ENCODE measurements around the gene TMEM14C. TPM values are rescaled to one million over a fixed set of nuclear protein-coding genes. Genes with fewer than 3 reads are reported as not detected.

The TMEM14C gene
- total RNA-seq, 1 experiment from 2014 or later: 84.7 TPM

- ATAC-seq (no peak), DNase-seq (ENCODE audit: low read depth, low spot score) (no peak)
- ChIA-PET POLR2A (interaction anchor here (0.8 kb wide), 1 partner anchor 19 kb away, joined by 3 read pairs; the partner anchor contains the start of gene TMEM14C), CTCF (no interaction called here), RAD21 (ENCODE audit: low non-redundant PET in 1 of 2, low total read pairs in 2 of 2, uncharacterized antibody in 2 of 2, unreplicated experiment in 2 of 2) (no interaction called here)
- Histone ChIP-seq H3K27ac (ENCODE audit: low read depth, low read length) (no peak overlapping the region), H3K9me3 (ENCODE audit: control insufficient read depth in 1 of 2, insufficient read depth in 1 of 2, low read depth in 1 of 2, low read length in 2 of 2) (no peaks in the 10 kb centered on the region), H3K4me3 (replicated peaks in 1 of 2; ENCODE audit: low read depth in 1 of 2, low read length in 2 of 2) (no peak overlapping the region), H4K20me1 (ENCODE audit: insufficient read depth) (no peaks in the 10 kb centered on the region), H3K9ac (ENCODE audit: low read length) (no peak overlapping the region), H3K4me1 (ENCODE audit: control insufficient read depth in 1 of 2, insufficient read depth in 2 of 2, low read length in 2 of 2) (peaks cover 0 to 7% of the 10 kb centered on the region in 2 experiments; a peak in 2 of 4 replicates), H3K4me2 (ENCODE audit: low read length) (no peak overlapping the region), H3K36me3 (ENCODE audit: control insufficient read depth in 1 of 2, insufficient read depth in 2 of 2, low read length in 2 of 2) (no peaks in the 10 kb centered on the region), H3K79me2 (ENCODE audit: insufficient read depth, low read length) (no peaks in the 10 kb centered on the region), H3K9me2 (ENCODE audit: insufficient read depth) (no peaks in the 10 kb centered on the region), H2AFZ (ENCODE audit: low read depth, low read length, poor library complexity, severe bottlenecking) (no peak overlapping the region), H3K27me3 (ENCODE audit: insufficient read depth, low read length) (no peaks in the 10 kb centered on the region)
- no peak for TF ChIP-seq RAD21 (IDR thresholded peaks at IDR 0.05; ENCODE audit: low read depth)
- no peak for TF ChIP-seq EGR1 (IDR thresholded peaks at IDR 0.05; ENCODE audit: low read depth)
- TF ChIP-seq CTCF (IDR thresholded peaks at IDR 0.05 in 2 of 3, conservative IDR thresholded peaks at IDR 0.05 in 1 of 3; ENCODE audit: borderline replicate concordance in 1 of 3, insufficient read depth in 1 of 3, low read depth in 2 of 3, low read length in 2 of 3): no peak
- no peak for TF ChIP-seq TCF7L2 (IDR thresholded peaks at IDR 0.05; ENCODE audit: borderline replicate concordance, extremely low read depth, insufficient read depth, insufficient read length)
- no TSS peak for BruUV-seq (replicated peaks)
- intact Hi-C loops (cut with micrococcal nuclease): no loop called here
These were observed 19.4 kb downstream of the TMEM14C start for GRCh38 chr6:10742251-10742650.

GRCh38 chr6:10743515-10743914 is 20.6 kb downstream of the TMEM14C start:
- Histone ChIP-seq H3K36me3 (ENCODE audit: control insufficient read depth in 1 of 2, insufficient read depth in 2 of 2, low read length in 2 of 2) (no peaks in the 10 kb centered on the region), H3K79me2 (ENCODE audit: insufficient read depth, low read length) (peaks cover 9% of the 10 kb centered on the region), H3K9me2 (ENCODE audit: insufficient read depth) (no peaks in the 10 kb centered on the region), H3K4me3 (replicated peaks in 1 of 2; ENCODE audit: low read depth in 1 of 2, low read length in 2 of 2) (no peak overlapping the region), H3K9ac (ENCODE audit: low read length) (no peak overlapping the region), H2AFZ (ENCODE audit: low read depth, low read length, poor library complexity, severe bottlenecking) (no peak overlapping the region), H3K27me3 (ENCODE audit: insufficient read depth, low read length) (no peaks in the 10 kb centered on the region), H3K9me3 (ENCODE audit: control insufficient read depth in 1 of 2, insufficient read depth in 1 of 2, low read depth in 1 of 2, low read length in 2 of 2) (no peaks in the 10 kb centered on the region), H3K4me1 (ENCODE audit: control insufficient read depth in 1 of 2, insufficient read depth in 2 of 2, low read length in 2 of 2) (peaks cover under 1 to 12% of the 10 kb centered on the region in 2 experiments; a peak in 3 of 4 replicates), H3K27ac (ENCODE audit: low read depth, low read length) (no peak overlapping the region), H3K4me2 (ENCODE audit: low read length) (no peak overlapping the region), H4K20me1 (ENCODE audit: insufficient read depth) (no peaks in the 10 kb centered on the region)
- POLR2A ChIA-PET: no interaction called here
- intact Hi-C loops (cut with micrococcal nuclease): no loop called here
- RAD21 ChIA-PET (ENCODE audit: low non-redundant PET in 1 of 2, low total read pairs in 2 of 2, uncharacterized antibody in 2 of 2, unreplicated experiment in 2 of 2): no interaction called here
- ATAC-seq (no peak), DNase-seq (ENCODE audit: low read depth, low spot score) (no peak)
- no TSS peak for BruUV-seq (replicated peaks)
- no peak for TF ChIP-seq POLR2AphosphoS5 (IDR thresholded peaks at IDR 0.05; ENCODE audit: low read depth, low read length)
- TF ChIP-seq RAD21 (IDR thresholded peaks at IDR 0.05; ENCODE audit: low read depth): no peak
- no peak for TF ChIP-seq CEBPB (IDR thresholded peaks at IDR 0.05; ENCODE audit: low read depth)
- CTCF ChIA-PET: no interaction called here
